ENCODE results near the gene IGFL1. TPM values are rescaled to one million over a fixed set of nuclear protein-coding genes. Genes with fewer than 3 reads are reported as not detected.
"Not testable (repeated sequence)": the region's sequence is repeated elsewhere in the genome, so short reads cannot be mapped to it uniquely, and the experiment has no call there.

Gene IGFL1
- total RNA-seq, 4 donors from 2014 or later = not detected

DNA sequence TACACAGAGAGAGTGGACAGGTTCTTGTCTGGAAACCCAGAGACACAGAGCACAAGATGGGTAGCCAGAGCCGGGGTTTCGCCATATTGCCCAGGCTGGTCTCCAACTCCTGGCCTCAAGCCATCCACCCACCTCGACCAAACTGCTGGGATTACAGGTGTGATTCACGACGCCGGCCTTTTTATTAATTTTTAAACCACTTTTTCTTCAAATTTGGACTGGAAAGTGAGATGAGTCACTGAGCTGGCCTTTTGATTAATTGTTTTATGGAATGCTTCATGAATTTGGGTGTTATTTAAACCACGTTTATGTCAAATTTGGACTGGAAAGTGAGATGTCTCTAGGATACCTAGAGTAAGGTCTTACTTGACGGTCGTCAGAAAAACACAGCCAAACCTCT is 12.1 kb upstream of the IGFL1 start:
- TF ChIP-seq POLR2A (IDR thresholded peaks at IDR 0.05) (no peak), CTCF (IDR thresholded peaks at IDR 0.05) (no peak), EP300 (IDR thresholded peaks at IDR 0.05) (no peak)
- Histone ChIP-seq H3K36me3 (no peaks in the 10 kb centered on the region), H3K4me3 (no peak overlapping the region), H3K4me1 (peaks cover 0 to 9% (median under 1%) of the 10 kb centered on the region in 4 donors), H3K27me3 (no peaks in the 10 kb centered on the region), H3K27ac (no peak overlapping the region), H3K9me3 (no peaks in the 10 kb centered on the region)
- no peak for DNase-seq (ENCODE audit: low spot score in 2 of 2)
- 79 to 89% methylated on average over 9 of the region's 9 CpGs for WGBS, 2 donors

DNA sequence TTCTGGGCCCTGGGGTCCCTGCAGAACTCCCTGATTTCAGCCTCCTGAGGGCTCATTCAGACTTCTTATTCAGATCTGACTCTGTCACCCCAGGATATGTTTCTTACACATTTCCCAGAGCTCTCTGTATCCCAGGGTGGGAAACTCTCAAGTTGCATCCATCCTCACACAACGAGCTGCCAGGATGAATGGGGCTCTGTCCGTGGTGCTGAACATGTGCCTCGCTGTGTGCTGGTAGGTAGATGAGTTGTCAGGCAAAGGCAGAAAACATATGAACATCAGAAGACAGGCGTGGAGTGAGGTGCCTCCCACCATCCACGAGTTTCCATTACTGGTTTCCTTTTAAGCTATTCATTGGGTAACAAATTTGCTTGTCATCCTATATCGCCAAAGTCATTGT is 11.4 kb upstream of the IGFL1 start:
- H3K27ac ChIP-seq = no peak overlapping the region
- H3K27me3 ChIP-seq = peaks cover 0 to 6% of the 10 kb centered on the region in 2 donors
- peaks cover 0 to 16% (median 4%) of the 10 kb centered on the region in 4 donors for H3K4me1 ChIP-seq
- H3K9me3 ChIP-seq = no peaks in the 10 kb centered on the region
- DNase-seq (ENCODE audit: low spot score in 2 of 2) = no peak
- no peak overlapping the region for H3K4me3 ChIP-seq
- 15 to 23% methylated on average over 6 of the region's 6 CpGs for WGBS, 2 donors
- H3K36me3 ChIP-seq = no peaks in the 10 kb centered on the region
- no peak for TF ChIP-seq POLR2A (IDR thresholded peaks at IDR 0.05)
- no peak for TF ChIP-seq CTCF (IDR thresholded peaks at IDR 0.05)
- TF ChIP-seq EP300 (IDR thresholded peaks at IDR 0.05) = no peak

- no peak overlapping the region for H3K27ac ChIP-seq
These were observed 9.4 kb upstream of the IGFL1 start for GRCh38 chr19:46220038-46220615.

GRCh38 chr19:46221152-46221551 is 8.4 kb upstream of the IGFL1 start:
- H3K36me3 ChIP-seq = no peaks in the 10 kb centered on the region
- 77 to 80% methylated on average over 2 of the region's 2 CpGs for WGBS, 2 donors
- H3K9me3 ChIP-seq = no peaks in the 10 kb centered on the region
- TF ChIP-seq POLR2A (IDR thresholded peaks at IDR 0.05) (no peak), CTCF (IDR thresholded peaks at IDR 0.05) (no peak), EP300 (IDR thresholded peaks at IDR 0.05) (no peak)
- DNase-seq (ENCODE audit: low spot score in 2 of 2) = no peak
- H3K4me3 ChIP-seq = no peak overlapping the region
- H3K27me3 ChIP-seq = peaks cover 0 to 24% of the 10 kb centered on the region in 2 donors
- peaks cover 0 to 17% (median 4%) of the 10 kb centered on the region in 4 donors for H3K4me1 ChIP-seq
- no peak overlapping the region for H3K27ac ChIP-seq

More at GRCh38 chr19:46220038-46220615, 9.4 kb upstream of the IGFL1 start:
- Histone ChIP-seq H3K36me3 (no peaks in the 10 kb centered on the region), H3K9me3 (no peaks in the 10 kb centered on the region), H3K27me3 (peaks cover 0 to 18% of the 10 kb centered on the region in 2 donors), H3K4me1 (peaks cover 0 to 17% (median 4%) of the 10 kb centered on the region in 4 donors), H3K4me3 (no peak overlapping the region)
- 79 to 84% methylated on average over 4 to 8 of the region's 8 CpGs for WGBS, 2 donors
- no peak for TF ChIP-seq POLR2A (IDR thresholded peaks at IDR 0.05)
- no peak for TF ChIP-seq CTCF (IDR thresholded peaks at IDR 0.05)
- no peak for TF ChIP-seq EP300 (IDR thresholded peaks at IDR 0.05)
- no peak for DNase-seq (ENCODE audit: low spot score in 2 of 2)

GRCh38 chr19:46221981-46222610 is 7.4 kb upstream of the IGFL1 start:
- H3K27me3 ChIP-seq = peaks cover 0 to 30% of the 10 kb centered on the region in 2 donors
- TF ChIP-seq CTCF (IDR thresholded peaks at IDR 0.05) (no peak), POLR2A (IDR thresholded peaks at IDR 0.05) (no peak), EP300 (IDR thresholded peaks at IDR 0.05) (peak in 1 of 2 donors; percentile 31)
- WGBS, 2 donors = 26 to 28% methylated on average over 6 to 7 of the region's 7 CpGs
- no peaks in the 10 kb centered on the region for H3K9me3 ChIP-seq
- H3K4me3 ChIP-seq = no peak overlapping the region
- H3K27ac ChIP-seq = no peak overlapping the region
- H3K36me3 ChIP-seq = no peaks in the 10 kb centered on the region
- peaks cover 0 to 17% (median 4%) of the 10 kb centered on the region in 4 donors for H3K4me1 ChIP-seq
- DNase-seq (ENCODE audit: low spot score in 2 of 2) = peak in 1 of 2 donors; percentile 25

DNA sequence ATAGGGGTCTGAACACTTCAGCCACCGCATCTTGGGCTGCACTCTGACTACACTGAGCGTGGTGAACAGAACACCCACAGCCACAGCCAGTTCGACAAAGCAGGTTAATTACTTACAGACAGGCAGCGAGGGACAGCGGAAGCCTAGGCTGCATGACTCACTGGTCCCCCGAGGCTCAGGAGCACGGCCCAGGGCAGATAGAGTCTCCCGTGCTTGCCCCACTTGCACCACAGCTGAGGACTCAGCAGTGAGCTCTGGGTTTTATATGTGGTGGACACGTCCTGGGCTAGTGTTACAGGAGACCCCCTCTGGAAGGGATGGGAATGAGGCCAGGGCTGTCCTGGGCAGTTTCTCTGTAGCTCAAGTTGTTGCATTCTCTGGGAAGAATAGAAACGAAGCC is 5.8 kb upstream of the IGFL1 start:
- Histone ChIP-seq H3K4me1 (peaks cover 0 to 17% (median 4%) of the 10 kb centered on the region in 4 donors), H3K27me3 (peaks cover 0 to 38% of the 10 kb centered on the region in 2 donors)
- not testable (repeated sequence) for H3K9me3 ChIP-seq; H3K27ac ChIP-seq; H3K4me3 ChIP-seq; H3K36me3 ChIP-seq; DNase-seq (ENCODE audit: low spot score in 2 of 2)
- 56 to 70% methylated on average over 5 to 10 of the region's 10 CpGs for WGBS, 2 donors
